GM15510 (cell line): ENCODE results near the gene FRA10AC1.

Experiments used
- POLR2A ChIP-seq: IDR thresholded peaks from 3 replicates; pipeline ENCODE4 v1.6.1; 2011; ENCODE audit warnings: borderline replicate concordance; ENCODE audit not compliant: insufficient read length; ENCODE audit errors: extremely low read depth

Gene FRA10AC1

DNA sequence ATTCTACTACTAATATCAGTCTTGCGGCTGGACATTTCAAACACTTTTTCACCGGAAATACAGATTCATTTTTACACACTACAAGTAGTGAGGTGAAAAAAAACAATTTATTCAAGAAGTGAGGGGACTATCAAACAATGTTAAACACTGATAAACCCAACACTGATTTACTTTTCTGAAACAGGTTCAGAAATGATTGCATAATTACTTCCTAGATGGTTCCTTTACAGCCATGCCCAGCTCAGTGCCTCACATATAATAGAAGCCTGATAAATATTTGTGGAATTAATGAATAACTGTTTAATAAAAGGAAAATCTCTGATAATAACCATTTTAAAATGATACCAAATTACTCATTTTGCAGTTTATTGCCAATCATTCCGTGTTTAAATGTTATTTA is 34.6 kb downstream of the FRA10AC1 start:
- no peak for TF ChIP-seq POLR2A

GRCh38 chr10:93666030-93666429 is 36.4 kb downstream of the FRA10AC1 start:
- no peak for TF ChIP-seq POLR2A

DNA sequence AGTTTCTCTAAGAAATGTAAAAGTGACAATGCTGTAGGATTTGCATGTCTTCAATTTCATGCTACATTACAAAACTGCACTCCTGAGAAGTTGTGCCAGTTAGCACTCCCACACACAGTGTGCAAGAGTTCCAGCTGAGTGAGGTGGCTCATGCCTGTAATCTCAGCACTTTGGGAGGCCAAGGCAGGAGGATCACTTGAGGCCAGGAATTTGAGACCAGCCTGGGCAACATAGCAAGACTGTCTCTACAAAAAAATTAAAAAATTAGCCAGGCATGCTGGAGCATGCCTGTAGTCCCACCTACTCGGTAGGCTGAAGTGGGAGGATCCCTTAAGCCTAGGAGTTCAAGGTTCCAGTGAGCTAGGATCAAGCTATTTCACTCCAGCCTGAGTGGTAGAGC is 44.6 kb downstream of the FRA10AC1 start:
- no peak for TF ChIP-seq POLR2A

DNA sequence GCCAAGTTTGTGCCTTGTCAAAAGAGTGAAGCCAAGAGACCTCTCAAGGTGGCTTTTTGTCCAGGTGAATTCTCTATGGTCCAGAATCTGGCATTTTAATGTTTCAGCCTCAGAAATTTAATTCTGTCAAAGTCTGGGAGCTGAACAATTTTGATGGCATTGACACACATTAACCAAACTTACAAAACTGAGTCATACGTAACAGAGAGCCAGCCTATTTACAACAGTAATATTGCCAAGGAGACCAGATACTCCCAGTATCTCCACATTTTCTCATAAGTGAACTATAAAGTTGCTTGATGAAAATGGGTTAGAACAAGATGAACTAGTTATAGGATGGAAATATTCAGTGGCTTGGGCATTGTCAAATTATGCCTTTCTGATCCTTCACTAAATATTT is 46.2 kb downstream of the FRA10AC1 start:
- no peak for TF ChIP-seq POLR2A

DNA sequence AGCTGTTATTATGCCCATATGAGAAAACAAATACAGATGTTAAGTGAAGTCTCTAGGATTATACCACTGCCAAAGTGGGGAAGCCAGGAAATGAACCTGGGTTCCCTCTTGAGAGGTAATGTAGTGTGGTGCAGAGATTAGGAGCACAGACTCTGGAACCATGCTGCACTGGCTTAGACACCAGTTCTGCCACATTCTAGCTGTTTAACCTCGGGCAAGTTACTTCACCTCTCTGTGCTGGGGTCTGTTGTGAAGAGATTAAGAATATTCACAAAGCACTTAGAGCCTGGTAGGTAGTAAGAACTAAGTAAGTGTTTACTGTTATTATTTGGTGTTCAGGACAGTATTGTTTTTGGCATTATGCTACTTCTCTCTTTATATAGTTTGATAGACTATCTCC is 48.2 kb downstream of the FRA10AC1 start:
- TF ChIP-seq POLR2A, result no peak

DNA sequence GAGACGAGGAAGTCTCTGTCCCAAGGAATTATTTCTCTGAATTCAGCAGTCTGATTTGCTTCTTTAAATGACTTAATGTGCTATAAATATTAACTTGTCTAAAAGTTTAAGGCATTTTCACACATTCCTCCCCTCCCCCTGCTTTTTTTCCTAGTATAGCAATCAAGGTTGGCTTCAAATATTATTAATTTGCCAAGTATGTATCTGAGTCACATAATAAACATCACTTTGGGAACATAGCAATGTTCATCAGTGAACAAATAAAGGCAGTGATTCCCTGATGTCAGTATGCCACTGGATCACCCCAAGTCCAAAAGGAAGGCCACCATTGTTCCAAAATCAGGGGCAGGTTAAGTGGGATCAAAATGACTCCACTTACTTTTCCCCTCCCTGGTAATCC is 49.5 kb downstream of the FRA10AC1 start:
- no peak for TF ChIP-seq POLR2A

GRCh38 chr10:93639791-93640190 is 62.6 kb downstream of the FRA10AC1 start:
- no peak for TF ChIP-seq POLR2A

DNA sequence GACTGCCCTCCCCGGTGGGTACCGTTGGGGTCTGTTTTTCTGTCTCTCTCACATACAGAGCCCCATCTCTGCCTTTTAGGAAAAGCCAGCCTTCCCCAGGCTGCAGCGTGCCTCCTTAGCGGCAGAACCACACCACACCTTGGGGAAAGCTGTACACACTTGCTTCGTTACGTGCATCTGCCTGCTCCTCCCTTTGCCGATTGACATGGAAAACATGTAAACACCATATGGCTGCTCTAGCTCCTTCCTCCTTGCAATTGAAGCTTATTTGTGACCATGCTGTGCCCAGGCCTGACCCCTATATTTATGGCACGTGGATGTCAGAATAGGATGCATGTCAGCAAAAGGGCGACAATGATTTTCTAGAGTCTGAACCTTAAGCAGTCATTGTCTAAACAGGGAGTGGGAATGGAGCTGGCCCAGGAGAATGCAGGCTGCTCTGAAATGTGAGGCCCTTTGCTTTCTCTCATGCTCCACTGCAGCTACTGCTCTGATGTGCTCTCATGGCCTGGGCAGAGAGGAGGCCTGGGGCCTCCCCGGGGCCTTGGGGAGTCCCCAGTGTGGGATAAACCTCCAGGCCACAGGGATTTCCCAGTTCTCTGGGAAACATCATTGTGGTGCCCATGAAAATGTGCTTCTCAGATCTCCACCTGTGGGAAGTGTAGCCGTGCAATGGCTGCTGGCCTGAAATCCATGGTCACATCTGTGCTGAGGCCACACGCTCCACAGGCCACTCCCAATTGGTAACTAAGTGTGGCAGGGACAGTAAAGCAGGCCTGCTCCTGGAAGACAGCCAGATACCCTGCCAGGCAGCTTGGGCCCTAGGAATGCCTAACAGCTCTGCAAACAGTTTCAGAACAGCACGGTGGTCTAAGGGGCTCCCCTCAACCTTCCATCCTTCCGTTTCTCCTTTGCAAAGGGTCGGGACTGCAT is 71.5 kb downstream of the FRA10AC1 start:
- TF ChIP-seq POLR2A, result no peak

DNA sequence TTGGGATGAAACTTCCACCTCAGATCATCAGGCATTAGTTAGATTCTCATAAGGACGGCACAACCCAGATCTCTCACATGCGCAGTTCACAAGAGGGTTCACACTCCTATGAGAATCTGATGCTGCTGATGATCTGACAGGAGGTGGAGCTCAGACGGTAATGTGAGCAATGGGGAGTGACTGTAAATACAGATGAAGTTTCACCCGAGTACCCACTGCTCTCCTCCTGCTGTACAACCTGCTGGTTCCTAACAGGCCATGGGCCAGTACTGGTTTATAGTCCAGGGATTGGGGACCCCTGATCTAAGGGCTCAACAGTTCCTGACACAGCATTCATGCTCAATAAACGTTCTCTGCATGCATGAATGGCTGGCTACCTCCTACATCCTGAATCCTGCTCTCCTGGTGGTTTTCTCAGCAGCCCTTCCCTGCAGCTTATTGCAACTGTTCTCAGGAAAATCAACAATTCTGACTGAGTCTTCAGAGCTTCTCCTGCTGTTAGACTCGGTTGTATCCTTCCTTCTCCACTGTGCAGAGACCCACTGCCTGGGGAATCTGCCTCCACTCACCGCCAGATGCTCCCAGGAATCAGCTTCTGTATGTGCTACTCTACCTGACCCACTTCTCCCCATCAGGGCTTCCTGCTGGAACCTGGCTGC is 72.6 kb downstream of the FRA10AC1 start:
- no peak for TF ChIP-seq POLR2A

GRCh38 chr10:93628858-93629257 is 73.5 kb downstream of the FRA10AC1 start:
- TF ChIP-seq POLR2A, result no peak

GRCh38 chr10:93622942-93623341 is 79.5 kb downstream of the FRA10AC1 start:
- no peak for TF ChIP-seq POLR2A

- no peak for TF ChIP-seq POLR2A
These were observed 81.5 kb downstream of the FRA10AC1 start for GRCh38 chr10:93620925-93621324.
